Coronary artery (tissue), 2 donors: ENCODE data around the gene DYRK1A.

Experiments
- DNase-seq: peaks from one replicate; pipeline ENCODE4 v3.0.0-alpha.2; 2017; ENCODE audit warnings: low spot score
- H3K27ac ChIP-seq, 2 donors: fragments of 200-600 bp; sonication (generic); one replicate each; pipeline ENCODE4 v1.5.1; 2016 to 2019
- H3K4me3 ChIP-seq: fragments of 200-600 bp; sonication (generic); 2 replicates; pipeline ENCODE4 v1.5.1; 2016; ENCODE audit warnings: mild to moderate bottlenecking, moderate library complexity
- CTCF ChIP-seq: fragments of 200-600 bp; sonication (generic); IDR thresholded peaks from one replicate; pipeline ENCODE4 v1.5.1; 2019; ENCODE audit warnings: antibody characterized with exemption

DYRK1A gene

GRCh38 chr21:37508341-37508740, 141.8 kb downstream of the DYRK1A start:
- Histone ChIP-seq H3K4me3 (no peak overlapping the region), H3K27ac (no peak overlapping the region)
- DNase-seq = no peak
- TF ChIP-seq CTCF = no peak

GRCh38 chr21:37509802-37510393, 143.3 kb downstream of the DYRK1A start:
- Histone ChIP-seq H3K27ac (no peak overlapping the region), H3K4me3 (no peak overlapping the region)
- TF ChIP-seq CTCF = no peak
- DNase-seq = no peak

GRCh38 chr21:37511848-37512247, 145.3 kb downstream of the DYRK1A start:
- no peak overlapping the region for H3K27ac ChIP-seq
- no peak for TF ChIP-seq CTCF
- no peak for DNase-seq
- H3K4me3 ChIP-seq = no peak overlapping the region

- no peak overlapping the region for H3K4me3 ChIP-seq
- DNase-seq = no peak
- H3K27ac ChIP-seq = no peak overlapping the region
- no peak for TF ChIP-seq CTCF
These were observed 146.8 kb downstream of the DYRK1A start for GRCh38 chr21:37513383-37513782.

GRCh38 chr21:37514038-37514667, 147.6 kb downstream of the DYRK1A start:
- TF ChIP-seq CTCF = no peak
- Histone ChIP-seq H3K27ac (no peak overlapping the region), H3K4me3 (no peak overlapping the region)
- no peak for DNase-seq

- H3K4me3 ChIP-seq = no peak overlapping the region
- DNase-seq = no peak
- no peak for TF ChIP-seq CTCF
- H3K27ac ChIP-seq = no peak overlapping the region
These were observed 150.4 kb downstream of the DYRK1A start for GRCh38 chr21:37516998-37517397.

GRCh38 chr21:37520801-37521200, 154.2 kb downstream of the DYRK1A start:
- no peak for TF ChIP-seq CTCF

More at GRCh38 chr21:37520801-37521200, 154.2 kb downstream of the DYRK1A start:
- no peak for DNase-seq
- Histone ChIP-seq H3K4me3 (no peak overlapping the region), H3K27ac (no peak overlapping the region)
